ENCODE data around the gene CRTC2. TPM values are rescaled to one million over a fixed set of nuclear protein-coding genes. Genes with fewer than 3 reads are reported as not detected.
A peak's percentile ranks its signal among the peaks of the same experiment; 100 is the strongest.

CRTC2 gene
- total and polyA plus RNA-seq, 9 of the 15 experiments (the other 6 are each of a cell fraction or from before 2014, with no cell fraction given): 2.7 to 26.4 (median 10.2) TPM

DNA sequence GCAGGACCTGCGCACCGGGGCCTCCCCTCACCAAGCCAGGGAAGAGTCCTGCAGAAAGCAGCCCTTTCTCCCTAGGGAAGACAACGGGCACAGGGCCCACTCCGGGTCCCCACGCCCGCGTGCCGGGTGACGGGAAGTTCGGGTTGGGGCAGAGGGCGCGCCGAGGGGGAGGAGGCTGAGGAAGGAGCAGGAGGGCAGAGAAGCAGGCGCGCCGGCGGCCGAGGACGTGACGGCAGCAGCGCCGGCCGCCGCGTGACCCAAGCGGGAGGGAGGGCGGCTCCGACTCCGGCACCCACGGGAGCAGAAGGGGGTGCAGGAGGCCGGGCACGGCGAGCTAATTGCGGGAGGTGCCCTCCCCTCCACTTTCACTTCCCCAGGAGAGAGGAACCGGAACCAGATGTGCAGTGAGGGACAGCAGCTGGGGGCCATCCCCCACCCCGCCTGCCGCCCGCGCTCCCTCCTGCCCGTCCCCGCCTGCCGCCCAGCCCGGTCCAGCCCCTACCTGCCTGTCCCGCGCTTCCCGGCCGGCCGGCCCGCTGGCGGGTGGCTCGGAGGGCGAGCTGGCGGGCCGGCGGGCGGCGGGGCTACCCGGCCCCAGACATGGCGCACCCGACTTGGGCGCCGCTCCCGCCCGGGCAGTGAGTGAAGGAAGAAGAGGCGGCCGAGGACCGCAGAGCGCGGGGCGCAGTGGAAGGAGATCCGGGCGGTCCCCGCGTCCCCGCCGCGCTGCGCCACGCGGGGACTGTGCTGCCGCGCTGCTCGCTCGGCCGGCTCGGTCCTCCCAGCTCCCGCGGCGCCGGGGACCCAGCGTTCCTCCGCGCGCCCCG is 12.4 kb downstream of the CRTC2 start (continued):
- TF ChIP-seq, protein P1, sequence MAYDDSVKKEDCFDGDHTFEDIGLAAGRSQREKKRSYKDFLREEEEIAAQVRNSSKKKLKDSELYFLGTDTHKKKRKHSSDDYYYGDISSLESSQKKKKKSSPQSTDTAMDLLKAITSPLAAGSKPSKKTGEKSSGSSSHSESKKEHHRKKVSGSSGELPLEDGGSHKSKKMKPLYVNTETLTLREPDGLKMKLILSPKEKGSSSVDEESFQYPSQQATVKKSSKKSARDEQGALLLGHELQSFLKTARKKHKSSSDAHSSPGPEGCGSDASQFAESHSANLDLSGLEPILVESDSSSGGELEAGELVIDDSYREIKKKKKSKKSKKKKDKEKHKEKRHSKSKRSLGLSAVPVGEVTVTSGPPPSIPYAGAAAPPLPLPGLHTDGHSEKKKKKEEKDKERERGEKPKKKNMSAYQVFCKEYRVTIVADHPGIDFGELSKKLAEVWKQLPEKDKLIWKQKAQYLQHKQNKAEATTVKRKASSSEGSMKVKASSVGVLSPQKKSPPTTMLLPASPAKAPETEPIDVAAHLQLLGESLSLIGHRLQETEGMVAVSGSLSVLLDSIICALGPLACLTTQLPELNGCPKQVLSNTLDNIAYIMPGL (CRISPR knock-in tag; IDR thresholded peaks at IDR 0.05): no peak
- TF ChIP-seq, protein P2, sequence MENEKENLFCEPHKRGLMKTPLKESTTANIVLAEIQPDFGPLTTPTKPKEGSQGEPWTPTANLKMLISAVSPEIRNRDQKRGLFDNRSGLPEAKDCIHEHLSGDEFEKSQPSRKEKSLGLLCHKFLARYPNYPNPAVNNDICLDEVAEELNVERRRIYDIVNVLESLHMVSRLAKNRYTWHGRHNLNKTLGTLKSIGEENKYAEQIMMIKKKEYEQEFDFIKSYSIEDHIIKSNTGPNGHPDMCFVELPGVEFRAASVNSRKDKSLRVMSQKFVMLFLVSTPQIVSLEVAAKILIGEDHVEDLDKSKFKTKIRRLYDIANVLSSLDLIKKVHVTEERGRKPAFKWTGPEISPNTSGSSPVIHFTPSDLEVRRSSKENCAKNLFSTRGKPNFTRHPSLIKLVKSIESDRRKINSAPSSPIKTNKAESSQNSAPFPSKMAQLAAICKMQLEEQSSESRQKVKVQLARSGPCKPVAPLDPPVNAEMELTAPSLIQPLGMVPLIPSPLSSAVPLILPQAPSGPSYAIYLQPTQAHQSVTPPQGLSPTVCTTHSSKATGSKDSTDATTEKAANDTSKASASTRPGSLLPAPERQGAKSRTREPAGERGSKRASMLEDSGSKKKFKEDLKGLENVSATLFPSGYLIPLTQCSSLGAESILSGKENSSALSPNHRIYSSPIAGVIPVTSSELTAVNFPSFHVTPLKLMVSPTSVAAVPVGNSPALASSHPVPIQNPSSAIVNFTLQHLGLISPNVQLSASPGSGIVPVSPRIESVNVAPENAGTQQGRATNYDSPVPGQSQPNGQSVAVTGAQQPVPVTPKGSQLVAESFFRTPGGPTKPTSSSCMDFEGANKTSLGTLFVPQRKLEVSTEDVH (IDR thresholded peaks at IDR 0.05; ENCODE audit: low read depth, partially characterized antibody): no peak
- TF ChIP-seq NELFE (IDR thresholded peaks at IDR 0.05; ENCODE audit: insufficient read depth, insufficient read length): no peak
- TF ChIP-seq, protein P3, sequence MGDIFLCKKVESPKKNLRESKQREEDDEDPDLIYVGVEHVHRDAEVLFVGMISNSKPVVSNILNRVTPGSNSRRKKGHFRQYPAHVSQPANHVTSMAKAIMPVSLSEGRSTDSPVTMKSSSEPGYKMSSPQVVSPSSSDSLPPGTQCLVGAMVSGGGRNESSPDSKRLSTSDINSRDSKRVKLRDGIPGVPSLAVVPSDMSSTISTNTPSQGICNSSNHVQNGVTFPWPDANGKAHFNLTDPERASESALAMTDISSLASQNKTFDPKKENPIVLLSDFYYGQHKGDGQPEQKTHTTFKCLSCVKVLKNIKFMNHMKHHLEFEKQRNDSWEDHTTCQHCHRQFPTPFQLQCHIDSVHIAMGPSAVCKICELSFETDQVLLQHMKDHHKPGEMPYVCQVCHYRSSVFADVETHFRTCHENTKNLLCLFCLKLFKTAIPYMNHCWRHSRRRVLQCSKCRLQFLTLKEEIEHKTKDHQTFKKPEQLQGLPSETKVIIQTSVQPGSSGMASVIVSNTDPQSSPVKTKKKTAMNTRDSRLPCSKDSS (IDR thresholded peaks at IDR 0.05; ENCODE audit: low read depth, partially characterized antibody): no peak
- no peak for TF ChIP-seq ZNF778 (CRISPR knock-in tag; IDR thresholded peaks at IDR 0.05)
- TF ChIP-seq, protein P4, sequence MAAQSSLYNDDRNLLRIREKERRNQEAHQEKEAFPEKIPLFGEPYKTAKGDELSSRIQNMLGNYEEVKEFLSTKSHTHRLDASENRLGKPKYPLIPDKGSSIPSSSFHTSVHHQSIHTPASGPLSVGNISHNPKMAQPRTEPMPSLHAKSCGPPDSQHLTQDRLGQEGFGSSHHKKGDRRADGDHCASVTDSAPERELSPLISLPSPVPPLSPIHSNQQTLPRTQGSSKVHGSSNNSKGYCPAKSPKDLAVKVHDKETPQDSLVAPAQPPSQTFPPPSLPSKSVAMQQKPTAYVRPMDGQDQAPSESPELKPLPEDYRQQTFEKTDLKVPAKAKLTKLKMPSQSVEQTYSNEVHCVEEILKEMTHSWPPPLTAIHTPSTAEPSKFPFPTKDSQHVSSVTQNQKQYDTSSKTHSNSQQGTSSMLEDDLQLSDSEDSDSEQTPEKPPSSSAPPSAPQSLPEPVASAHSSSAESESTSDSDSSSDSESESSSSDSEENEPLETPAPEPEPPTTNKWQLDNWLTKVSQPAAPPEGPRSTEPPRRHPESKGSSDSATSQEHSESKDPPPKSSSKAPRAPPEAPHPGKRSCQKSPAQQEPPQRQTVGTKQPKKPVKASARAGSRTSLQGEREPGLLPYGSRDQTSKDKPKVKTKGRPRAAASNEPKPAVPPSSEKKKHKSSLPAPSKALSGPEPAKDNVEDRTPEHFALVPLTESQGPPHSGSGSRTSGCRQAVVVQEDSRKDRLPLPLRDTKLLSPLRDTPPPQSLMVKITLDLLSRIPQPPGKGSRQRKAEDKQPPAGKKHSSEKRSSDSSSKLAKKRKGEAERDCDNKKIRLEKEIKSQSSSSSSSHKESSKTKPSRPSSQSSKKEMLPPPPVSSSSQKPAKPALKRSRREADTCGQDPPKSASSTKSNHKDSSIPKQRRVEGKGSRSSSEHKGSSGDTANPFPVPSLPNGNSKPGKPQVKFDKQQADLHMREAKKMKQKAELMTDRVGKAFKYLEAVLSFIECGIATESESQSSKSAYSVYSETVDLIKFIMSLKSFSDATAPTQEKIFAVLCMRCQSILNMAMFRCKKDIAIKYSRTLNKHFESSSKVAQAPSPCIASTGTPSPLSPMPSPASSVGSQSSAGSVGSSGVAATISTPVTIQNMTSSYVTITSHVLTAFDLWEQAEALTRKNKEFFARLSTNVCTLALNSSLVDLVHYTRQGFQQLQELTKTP (IDR thresholded peaks at IDR 0.05; ENCODE audit: low read depth in 1 of 2, partially characterized antibody in 2 of 2): no peak
- 0 out of 2 replicates have a peak, but pooled peaks have one; percentile 75 for TF ChIP-seq RBM14 (IDR thresholded peaks at IDR 0.05; ENCODE audit: borderline replicate concordance, insufficient read depth, low read depth, low read length)
- peak; percentile 36; the same call in 1 of the 2 replicates for TF ChIP-seq ELF1 (tag; IDR thresholded peaks at IDR 0.05)
- no peak for TF ChIP-seq ZNF354B (CRISPR knock-in tag; IDR thresholded peaks at IDR 0.05)
- TF ChIP-seq, protein P5, sequence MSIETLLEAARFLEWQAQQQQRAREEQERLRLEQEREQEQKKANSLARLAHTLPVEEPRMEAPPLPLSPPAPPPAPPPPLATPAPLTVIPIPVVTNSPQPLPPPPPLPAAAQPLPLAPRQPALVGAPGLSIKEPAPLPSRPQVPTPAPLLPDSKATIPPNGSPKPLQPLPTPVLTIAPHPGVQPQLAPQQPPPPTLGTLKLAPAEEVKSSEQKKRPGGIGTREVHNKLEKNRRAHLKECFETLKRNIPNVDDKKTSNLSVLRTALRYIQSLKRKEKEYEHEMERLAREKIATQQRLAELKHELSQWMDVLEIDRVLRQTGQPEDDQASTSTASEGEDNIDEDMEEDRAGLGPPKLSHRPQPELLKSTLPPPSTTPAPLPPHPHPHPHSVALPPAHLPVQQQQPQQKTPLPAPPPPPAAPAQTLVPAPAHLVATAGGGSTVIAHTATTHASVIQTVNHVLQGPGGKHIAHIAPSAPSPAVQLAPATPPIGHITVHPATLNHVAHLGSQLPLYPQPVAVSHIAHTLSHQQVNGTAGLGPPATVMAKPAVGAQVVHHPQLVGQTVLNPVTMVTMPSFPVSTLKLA (conservative IDR thresholded peaks at IDR 0.05): peak; percentile 65 to 76
- no peak for TF ChIP-seq EWSR1 (IDR thresholded peaks at IDR 0.05; ENCODE audit: borderline replicate concordance, low read depth, partially characterized antibody)
- TF ChIP-seq TAF9B (IDR thresholded peaks at IDR 0.05; ENCODE audit: partially characterized antibody): no peak
- TF ChIP-seq MCM3 (IDR thresholded peaks at IDR 0.05): no peak
- TF ChIP-seq ATF1 (CRISPR knock-in tag; IDR thresholded peaks at IDR 0.05): no peak
- TF ChIP-seq ATF1 (tag; IDR thresholded peaks at IDR 0.05): peak; percentile 57

Data from K562 (cell line).